Astrocyte of the cerebellum (primary cell): ENCODE data around the gene ROM1.
"Not testable (repeated sequence)": the region's sequence is repeated elsewhere in the genome, so short reads cannot be mapped to it uniquely, and the experiment has no call there.

Experiments
- DNase-seq: peaks from one replicate; pipeline ENCODE4 v3.0.0-alpha.2; 2011; ENCODE audit warnings: low read depth
- H3K4me3 ChIP-seq: 2 replicates; pipeline ENCODE4 v1.5.1; 2011; ENCODE audit warnings: mild to moderate bottlenecking, low read depth, low read length, moderate library complexity
- CTCF ChIP-seq: IDR thresholded peaks from 2 replicates; pipeline ENCODE4 v1.5.1; 2012; ENCODE audit warnings: low read length, low read depth, moderate library complexity, mild to moderate bottlenecking; ENCODE audit errors: missing control alignments
- in situ Hi-C: cut with HindIII; loops from 2 replicates; pipeline ENCODE4 v1.10.0; 2017; ENCODE audit warnings: low sequenced_read_pairs

The ROM1 gene

GRCh38 chr11:62649486-62649885 lies 36.4 kb downstream of the ROM1 start:
- in situ Hi-C loops, result no loop called here
- DNase-seq, result no peak
- no peak overlapping the region for H3K4me3 ChIP-seq
- no peak for TF ChIP-seq CTCF

GRCh38 chr11:62650283-62650682 lies 37.2 kb downstream of the ROM1 start:
- H3K4me3 ChIP-seq, in situ Hi-C loops, DNase-seq: not testable (repeated sequence)

- in situ Hi-C loops, result no loop called here
These were observed 39.3 kb downstream of the ROM1 start for GRCh38 chr11:62652161-62653006.

GRCh38 chr11:62654297-62654696 lies 41.2 kb downstream of the ROM1 start:
- H3K4me3 ChIP-seq, result no peak overlapping the region

More at GRCh38 chr11:62652161-62653006, 39.3 kb downstream of the ROM1 start:
- peak overlapping the region; percentile 96 for H3K4me3 ChIP-seq
- no peak for TF ChIP-seq CTCF
- no peak for DNase-seq

GRCh38 chr11:62656796-62657429 lies 43.9 kb downstream of the ROM1 start:
- no peak overlapping the region for H3K4me3 ChIP-seq
- in situ Hi-C loops, result no loop called here
- TF ChIP-seq CTCF, result no peak
- DNase-seq, result no peak

More at GRCh38 chr11:62654297-62654696, 41.2 kb downstream of the ROM1 start:
- no peak for TF ChIP-seq CTCF
- in situ Hi-C loops, result no loop called here
- no peak for DNase-seq

GRCh38 chr11:62664405-62665074 lies 51.5 kb downstream of the ROM1 start:
- DNase-seq, result no peak
- in situ Hi-C loops, result no loop called here
- no peak for TF ChIP-seq CTCF

More at GRCh38 chr11:62664405-62665074, 51.5 kb downstream of the ROM1 start:
- peak overlapping the region; percentile 90 for H3K4me3 ChIP-seq
